ENCODE data around the gene CDK6.

The CDK6 gene

GRCh38 chr7:92788559-92789183 lies 47.7 kb downstream of the CDK6 start:
- no peak for DNase-seq

- DNase-seq = no peak
These were observed 50.5 kb downstream of the CDK6 start for GRCh38 chr7:92785923-92786322.

GRCh38 chr7:92784935-92785334 lies 51.4 kb downstream of the CDK6 start:
- DNase-seq = no peak

- no peak for DNase-seq
These were observed 52.8 kb downstream of the CDK6 start for GRCh38 chr7:92783260-92784201.

- DNase-seq = no peak
These were observed 53.5 kb downstream of the CDK6 start for GRCh38 chr7:92782855-92783254.

- DNase-seq = no peak
These were observed 54.1 kb downstream of the CDK6 start for GRCh38 chr7:92782236-92782635.

GRCh38 chr7:92781117-92781720 lies 55.2 kb downstream of the CDK6 start:
- no peak for DNase-seq

GRCh38 chr7:92778972-92779371 lies 57.4 kb downstream of the CDK6 start:
- no peak for DNase-seq

GRCh38 chr7:92777993-92778392 lies 58.4 kb downstream of the CDK6 start:
- DNase-seq = no peak

GRCh38 chr7:92773808-92774207 lies 62.6 kb downstream of the CDK6 start:
- DNase-seq = no peak

GRCh38 chr7:92769844-92770243 lies 66.5 kb downstream of the CDK6 start:
- DNase-seq = no peak

- DNase-seq = no peak
These were observed 67.0 kb downstream of the CDK6 start for GRCh38 chr7:92769394-92769699.

GRCh38 chr7:92768501-92769393 lies 67.6 kb downstream of the CDK6 start:
- no peak for DNase-seq

GRCh38 chr7:92767437-92767836 lies 68.9 kb downstream of the CDK6 start:
- DNase-seq = no peak

GRCh38 chr7:92766461-92767003 lies 69.8 kb downstream of the CDK6 start:
- no peak for DNase-seq

GRCh38 chr7:92765725-92766124 lies 70.6 kb downstream of the CDK6 start:
- DNase-seq = no peak

GRCh38 chr7:92763636-92764423 lies 72.5 kb downstream of the CDK6 start:
- no peak for DNase-seq

GRCh38 chr7:92762851-92763250 lies 73.5 kb downstream of the CDK6 start:
- no peak for DNase-seq

GRCh38 chr7:92761391-92762097 lies 74.8 kb downstream of the CDK6 start:
- DNase-seq = no peak

GRCh38 chr7:92758796-92759431 lies 77.5 kb downstream of the CDK6 start:
- DNase-seq = no peak
